NCI-H345 treated with DMSO at 0.1 percent for 48 hours (cell line): Measurements from ENCODE around the gene ORM2.
"Not testable (repeated sequence)": the region's sequence is repeated elsewhere in the genome, so short reads cannot be mapped to it uniquely, and the experiment has no call there.

Experiments used
- DNase-seq: peaks from one replicate; lab custom pipeline; 2025; ENCODE audit not compliant: unreplicated experiment; lab: John Stamatoyannopoulos, UW

ORM2 gene

DNA sequence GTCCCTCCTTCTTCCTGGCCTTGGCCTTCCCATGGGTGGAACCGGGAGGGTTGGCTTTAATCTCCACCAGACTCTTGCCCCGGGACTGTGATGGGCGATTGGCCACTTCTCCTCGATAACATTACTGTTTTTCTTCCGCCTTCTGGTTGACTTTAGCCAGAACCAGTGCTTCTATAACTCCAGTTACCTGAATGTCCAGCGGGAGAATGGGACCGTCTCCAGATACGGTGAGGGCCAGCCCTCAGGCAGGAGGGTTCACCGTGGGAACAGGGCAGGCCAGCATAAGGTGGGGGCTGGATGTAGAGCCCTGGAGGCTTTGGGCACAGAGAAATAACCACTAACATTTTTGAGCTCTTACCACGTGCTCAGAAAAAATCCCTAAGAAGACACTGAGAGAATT is 967 bp downstream of the ORM2 start:
- DNase-seq: no peak

DNA sequence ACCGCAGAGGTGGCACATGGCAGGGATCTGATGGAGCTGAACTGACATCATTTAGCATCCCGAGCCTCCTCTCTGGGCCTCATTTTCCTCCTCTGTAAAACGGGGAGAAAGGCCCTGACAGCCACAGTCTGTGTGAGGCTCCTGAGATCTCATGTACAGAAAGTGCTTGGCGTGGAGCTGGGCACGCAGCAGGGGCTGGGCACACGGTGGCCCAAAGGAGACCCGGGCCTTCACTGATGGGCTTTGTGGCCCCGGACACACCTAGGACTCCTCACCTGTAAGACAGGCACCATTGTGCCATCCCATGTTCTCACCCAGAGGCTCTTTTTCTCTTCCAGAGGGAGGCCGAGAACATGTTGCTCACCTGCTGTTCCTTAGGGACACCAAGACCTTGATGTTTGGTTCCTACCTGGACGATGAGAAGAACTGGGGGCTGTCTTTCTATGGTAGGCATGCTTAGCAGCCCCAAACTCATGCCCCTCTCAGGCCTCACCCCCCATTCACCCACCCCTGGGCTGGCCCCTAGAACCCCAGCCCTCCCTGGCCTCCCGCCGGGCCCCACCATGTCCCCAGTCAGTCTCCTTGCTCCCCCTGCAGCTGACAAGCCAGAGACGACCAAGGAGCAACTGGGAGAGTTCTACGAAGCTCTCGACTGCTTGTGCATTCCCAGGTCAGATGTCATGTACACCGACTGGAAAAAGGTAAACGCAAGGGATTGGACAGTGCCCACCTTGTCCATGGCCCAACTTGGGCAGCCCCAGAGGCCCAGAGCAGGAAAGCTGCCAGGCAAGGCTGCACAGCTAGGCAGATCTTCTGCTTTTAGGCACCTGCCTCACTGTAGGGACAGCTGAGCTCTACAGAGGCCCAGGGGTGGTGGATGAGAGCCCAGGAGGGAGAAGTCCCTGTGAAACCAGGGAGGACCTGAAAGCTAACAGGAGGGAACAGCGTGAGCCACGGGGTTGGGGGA is 1.8 kb downstream of the ORM2 start:
- not testable (repeated sequence) for DNase-seq

DNA sequence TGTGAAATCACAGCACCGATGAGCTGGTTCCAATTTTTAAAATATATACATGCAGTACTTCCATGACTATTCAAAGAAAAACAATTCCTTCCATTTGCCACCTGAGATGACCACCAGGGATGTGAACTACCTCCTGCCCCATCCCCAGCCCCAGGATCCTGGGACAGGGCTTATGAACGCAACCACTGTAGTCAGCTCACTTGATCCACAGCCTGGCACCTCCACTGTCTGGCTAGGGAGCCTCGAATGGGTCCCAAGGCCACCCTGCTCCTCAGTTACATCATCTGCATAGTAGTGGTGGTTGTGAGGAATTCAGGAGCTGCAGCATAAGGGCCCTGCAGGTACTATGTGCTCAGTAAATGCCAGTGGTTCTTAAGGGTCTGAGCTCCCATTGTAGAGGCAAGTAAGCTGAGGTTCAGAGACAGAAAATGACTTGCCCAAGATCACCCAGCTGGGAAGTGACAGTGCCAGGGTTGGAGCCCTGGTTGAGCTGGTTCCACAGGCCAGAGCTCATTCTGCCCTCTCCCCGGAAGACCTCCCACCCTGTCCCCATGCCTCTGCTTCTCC is 2.9 kb downstream of the ORM2 start:
- not testable (repeated sequence) for DNase-seq

DNA sequence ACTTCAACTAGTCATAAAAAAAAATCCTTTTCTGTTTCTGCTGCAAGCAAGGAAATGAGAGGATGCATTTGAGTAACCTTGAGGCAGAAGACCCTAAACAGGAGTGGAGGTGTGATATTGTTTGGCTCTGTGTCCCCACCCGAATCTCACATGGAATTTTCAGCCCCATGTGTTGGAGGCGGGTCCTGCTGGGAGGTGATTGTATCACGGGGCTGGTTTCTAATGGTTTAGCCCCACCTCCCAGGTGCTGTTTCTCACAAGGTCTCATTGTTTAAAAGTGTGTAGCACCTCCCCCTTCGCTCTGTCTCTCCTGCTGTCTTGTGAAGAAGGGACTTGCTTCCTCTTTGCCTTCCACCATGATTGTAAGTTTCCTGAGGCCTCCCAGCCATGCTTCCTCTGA is 4.0 kb downstream of the ORM2 start:
- DNase-seq: not testable (repeated sequence)

DNA sequence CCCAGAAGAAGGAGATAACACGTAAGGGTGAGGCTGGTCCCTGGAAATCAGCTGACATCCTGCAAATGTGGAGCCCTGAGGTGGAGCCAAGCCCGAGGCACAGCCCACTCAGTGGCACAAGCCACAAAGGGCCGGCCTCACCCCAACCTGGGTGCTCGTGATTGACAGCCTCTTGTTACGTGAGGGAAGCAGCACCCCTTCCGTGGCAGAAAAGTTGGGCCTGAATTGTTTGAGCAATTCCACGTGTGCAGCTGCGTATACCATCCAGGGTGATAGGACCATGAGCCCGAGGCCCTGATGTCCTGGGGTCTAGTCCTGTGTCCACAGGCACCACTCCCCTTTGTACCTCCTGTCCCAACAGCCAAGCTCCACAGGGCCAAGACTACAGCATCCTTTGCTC is 4.8 kb downstream of the ORM2 start:
- DNase-seq: no peak

DNA sequence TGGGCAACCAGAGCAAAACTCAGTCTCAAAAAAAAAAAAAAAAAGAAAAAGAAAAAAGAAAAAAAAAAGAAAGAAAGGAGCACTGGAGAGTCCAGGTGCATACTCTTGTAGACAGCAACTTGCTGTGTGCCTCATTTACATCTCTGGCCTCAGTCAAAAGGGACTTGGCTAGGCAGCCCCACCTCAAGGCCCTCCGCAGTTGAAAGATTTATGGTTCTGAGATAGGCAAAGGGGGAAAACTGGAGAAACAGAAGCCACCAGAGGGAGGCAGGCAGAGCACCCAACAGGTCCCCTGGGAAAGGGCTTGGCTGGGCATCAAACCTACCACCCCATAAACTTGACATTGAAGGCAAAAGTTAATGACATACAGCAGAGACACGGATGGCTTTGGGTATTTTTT is 6.1 kb downstream of the ORM2 start:
- DNase-seq: no peak

DNA sequence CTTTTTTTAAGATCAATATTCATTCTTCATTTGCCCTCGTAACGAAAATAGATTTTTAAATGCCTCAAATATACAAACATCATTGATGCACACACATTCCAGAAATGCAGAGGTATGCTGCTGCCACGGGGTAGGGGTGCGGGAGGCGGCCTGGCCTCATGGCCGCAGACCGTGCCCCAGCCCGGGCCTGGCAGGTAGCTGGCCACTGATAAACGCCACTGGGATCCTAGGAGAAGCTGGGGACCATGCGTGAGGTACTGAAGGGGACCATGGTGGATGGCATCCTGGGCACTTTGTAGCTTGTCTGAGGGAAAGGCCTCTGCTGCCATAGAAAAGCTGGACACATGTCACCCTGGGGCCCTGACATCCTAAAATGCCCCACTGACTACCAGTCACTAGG is 6.5 kb downstream of the ORM2 start:
- DNase-seq: no peak

DNA sequence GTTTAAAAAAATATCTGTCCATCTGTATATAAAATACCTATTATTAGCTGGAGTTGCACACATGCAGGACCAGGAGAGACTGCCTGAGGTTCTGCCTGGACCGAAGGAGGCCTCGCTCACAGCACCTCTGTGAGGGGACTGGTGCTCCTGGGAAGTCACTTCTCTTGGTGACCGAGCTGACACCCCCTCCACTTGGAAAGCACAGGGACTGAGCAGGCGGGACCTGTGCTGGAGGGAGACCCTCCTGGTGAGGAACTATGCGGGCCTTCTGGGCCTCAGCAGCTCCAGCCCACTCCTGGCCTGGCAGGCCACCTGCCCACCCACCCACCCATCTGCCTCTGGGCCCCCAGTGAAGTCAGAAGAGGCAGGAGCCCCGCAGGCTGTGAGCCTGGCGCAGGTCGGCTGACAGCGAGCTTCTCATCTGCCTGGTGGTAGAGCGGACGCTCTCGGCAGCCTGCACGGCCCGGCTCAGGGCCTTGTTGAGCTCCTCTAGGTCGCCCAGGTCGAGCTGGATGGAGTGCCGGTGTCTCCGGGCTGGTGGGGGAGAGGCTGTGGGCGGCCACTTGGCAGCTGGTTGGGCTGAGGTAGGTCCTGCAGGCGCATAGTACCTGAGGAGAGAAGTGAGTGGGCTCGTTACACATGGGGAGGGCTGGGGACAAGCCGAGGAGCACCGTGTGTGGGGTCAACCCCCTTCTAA is 7.2 kb downstream of the ORM2 start:
- DNase-seq: no peak

DNA sequence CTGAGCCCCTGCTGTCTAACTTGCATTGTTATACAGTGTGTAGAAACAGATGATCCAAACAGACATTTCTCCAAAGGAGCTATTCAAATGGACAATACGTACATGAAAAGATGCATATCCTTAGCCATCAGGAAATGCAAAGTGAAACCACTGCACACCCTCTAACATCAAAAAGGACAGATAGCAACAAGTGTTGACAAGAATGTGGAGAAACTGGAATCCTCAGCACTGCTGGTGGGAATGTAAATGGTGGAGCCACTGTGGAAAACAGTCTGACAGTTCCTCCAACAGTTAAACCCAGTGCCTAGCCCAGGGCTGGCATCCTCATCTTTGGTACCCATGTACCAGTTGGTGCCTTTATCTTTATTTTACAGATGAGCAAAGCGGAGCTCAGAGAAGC is 8.5 kb downstream of the ORM2 start:
- DNase-seq: no peak

DNA sequence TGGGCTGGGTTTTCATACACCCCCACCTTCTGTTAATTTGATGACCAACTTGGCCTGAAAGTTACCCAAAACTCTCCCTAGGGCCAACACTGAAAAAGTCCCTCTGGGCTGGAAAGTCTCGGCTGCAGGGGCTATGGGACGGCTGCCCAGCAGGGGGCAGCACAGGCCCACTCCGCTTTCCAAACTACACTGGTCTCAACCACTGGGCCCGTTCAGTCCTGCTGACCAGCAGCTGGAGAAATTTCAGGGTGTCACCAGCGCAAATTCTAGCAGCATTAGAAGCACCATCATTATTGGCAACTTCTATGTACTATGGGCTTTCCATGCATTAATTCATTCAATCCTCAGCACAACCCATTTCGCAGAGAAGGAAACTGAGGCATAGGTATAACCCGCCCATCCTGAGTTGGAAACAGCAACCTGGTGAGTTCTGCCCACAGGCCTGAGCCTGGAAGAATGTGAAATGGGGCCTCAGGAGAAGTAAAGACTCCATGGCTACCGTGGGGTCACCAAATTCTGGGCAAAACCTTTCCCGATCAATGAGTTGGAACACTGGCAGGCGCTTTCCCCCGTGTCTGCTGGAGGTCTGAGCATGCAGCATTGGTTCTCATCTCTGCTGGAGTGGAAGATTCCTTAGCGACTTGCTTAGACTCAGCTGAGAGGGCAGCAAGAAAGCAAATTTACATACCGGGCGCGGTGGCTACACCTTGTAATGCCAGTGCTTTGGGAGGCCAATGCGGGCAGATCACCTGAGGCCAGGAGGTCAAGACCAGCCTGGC is 9.7 kb downstream of the ORM2 start:
- no peak for DNase-seq

DNA sequence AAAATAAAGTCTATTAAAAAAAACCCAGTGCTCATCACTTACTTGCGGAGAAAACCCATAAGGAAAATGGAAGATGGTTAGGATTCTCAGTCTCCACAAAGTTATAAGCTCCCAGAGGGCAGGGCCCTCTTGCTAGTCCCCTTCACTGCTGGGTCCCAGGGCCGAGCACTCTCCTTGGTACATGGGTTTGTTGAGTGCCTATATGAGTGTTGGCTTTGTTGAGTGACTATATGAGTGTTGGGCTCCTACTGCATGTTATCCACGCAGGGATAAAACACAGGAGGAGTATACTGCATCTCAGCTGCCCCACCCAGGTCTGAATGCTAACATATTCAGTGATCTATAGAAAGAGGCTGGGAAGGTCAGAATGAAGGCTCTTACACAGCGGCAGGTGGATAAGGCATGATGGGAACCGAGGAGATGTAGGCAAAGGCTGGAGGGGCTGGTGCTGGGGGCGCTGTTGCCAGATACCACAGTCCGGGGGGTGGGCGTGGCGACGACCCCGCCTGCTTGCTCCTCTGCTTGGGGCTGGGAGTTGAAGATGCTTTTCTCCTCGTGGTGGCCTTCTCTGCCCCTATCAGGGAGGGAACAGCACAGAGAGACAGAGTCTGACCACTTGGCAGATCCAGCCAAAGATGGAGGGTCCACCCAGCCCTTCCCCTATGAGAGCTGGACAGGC is 11.6 kb downstream of the ORM2 start:
- no peak for DNase-seq

DNA sequence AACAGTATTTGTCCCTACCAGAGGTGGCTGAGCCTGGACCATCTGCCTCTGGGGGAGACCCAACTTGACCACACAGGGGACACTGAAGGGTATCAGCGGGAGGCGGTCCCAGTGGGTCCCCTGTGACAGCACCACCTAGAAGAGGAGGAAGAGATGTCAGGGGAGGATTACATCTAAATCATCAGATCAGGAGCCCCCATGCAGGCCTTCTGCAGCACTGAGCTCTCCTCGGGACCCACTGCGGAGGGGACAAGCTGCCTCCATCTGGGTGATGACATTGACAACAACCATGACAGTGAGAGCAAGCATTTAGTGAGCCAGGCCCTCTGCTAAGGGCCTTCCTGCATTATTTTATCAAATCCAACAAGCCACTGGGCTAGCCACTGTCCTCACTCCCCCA is 12.3 kb downstream of the ORM2 start:
- DNase-seq: no peak

DNA sequence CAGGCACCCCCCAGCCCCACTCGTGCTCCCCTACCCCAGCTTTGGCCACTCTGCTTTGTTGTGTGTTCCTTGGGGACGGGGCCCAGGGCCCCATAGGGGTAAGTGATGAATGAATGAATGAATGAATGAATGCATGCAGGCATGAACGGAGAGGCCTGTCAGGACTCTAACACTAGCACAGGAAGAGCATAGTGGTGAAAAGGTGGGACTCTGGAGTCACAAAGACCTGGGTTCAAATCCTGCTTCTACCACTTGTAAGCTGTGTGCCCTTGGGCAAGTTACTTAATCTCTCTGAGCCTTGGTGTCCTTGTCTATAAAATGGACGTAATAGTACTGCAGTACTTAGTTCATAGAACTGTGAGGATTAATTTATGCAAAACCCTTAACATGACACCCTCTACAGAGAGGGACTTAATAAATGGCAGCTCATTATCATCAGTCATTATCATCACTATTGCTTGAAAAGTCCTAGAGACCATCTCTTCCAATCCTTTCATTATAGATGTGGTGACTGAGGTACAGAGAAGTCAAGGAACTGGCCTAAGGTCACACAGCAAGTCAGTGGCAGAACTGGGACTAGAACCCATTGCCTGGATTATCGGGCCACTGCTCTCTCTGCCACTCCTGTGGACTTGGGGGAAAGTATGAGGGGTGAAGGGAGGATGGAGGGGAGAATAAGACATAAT is 13.2 kb downstream of the ORM2 start:
- DNase-seq: no peak

DNA sequence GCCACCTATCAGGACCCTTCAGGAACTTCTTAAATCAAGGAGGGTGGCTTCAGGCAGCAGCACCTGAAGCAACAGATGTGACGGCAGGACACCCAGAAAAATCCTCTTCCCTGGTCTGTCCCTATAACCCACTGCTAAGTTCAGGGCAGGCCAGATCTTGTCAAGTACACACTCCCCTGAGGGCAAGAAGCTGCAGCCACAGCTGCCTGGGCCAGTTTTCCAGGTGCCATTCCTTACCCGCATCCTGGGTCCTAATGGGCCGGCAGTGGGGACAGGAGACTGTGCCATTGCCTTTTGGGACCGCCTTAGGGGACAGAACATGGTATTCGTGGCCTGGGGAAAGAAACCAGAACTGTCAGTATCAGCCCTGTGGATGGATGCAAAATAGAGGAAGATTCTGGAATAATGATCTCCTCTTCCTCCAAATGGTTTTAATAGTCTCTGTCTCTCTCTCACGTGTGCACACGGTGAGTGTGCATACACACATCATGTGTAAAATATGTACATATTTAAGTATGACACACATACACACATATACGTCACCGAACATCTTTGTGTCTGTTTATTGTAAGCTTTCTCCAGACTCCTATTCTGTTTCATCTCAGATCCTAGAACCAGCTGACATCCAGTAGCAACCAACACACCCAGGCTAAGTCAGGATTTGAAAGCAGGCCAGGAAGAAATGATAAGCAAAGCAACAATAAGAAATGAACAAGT is 14.0 kb downstream of the ORM2 start:
- DNase-seq: no peak

DNA sequence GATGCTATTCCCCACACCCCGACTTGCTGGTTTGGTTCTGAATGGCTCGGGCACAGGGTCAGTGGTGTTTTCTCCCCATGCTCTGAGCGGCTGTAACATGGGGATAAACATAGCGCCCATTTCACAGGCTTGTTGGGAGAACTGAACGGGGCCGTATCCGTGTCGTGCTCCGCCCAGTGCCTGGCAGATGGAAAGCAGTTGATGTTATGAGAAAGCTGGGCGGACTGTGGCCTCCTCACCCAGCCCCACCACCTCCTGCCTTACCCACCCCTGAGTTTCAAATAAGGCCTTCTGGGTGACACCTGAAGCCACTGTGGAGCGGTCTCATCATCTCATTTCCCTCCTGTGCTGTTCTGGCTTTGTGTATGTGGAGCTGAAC is 14.5 kb downstream of the ORM2 start:
- no peak for DNase-seq

DNA sequence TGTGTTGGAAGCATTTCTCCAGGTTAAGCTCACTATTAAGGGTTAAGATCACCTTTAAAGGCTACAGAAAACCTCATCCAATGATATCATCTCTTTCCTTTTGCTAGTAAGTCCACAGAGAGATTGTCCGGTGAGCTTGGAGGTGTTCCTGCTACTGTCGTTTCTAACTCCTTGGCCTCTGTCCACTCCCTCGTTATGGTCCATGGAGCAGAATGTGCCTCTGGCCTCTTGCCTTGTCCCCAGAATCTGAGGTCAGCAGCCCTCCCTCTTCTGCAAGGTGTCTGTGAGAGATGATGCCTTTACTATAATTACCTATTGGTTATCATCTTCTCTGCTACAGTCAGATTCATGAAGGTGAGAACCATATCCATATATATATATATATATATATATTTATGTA is 15.0 kb downstream of the ORM2 start:
- DNase-seq: no peak

DNA sequence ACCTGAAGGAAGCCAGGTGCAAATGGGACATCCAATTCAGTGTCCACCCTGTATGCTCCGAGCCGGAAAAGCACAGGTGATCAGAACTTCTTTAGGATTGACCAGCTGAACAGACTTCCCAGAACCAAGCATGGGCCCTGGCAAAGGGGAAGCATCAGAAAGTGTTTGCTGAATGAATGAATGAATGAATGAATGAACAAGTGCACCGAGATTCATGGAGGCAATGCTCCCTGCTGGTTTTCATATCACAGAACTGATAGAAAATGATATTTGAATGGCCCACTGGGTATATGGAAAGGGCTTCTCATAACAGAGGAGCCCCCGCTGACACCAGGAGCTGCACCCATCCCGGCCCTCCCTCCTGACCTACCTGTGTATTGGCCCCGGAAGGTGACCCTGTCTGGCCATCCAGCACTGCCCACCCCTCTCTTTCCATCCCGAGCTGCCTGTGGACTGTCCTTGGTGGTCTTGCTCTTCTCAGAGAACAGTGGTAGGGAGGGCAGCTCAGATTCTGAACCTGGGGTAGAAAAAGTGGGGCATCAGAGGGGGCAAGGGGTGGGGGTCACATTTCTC is 15.9 kb downstream of the ORM2 start:
- no peak for DNase-seq

DNA sequence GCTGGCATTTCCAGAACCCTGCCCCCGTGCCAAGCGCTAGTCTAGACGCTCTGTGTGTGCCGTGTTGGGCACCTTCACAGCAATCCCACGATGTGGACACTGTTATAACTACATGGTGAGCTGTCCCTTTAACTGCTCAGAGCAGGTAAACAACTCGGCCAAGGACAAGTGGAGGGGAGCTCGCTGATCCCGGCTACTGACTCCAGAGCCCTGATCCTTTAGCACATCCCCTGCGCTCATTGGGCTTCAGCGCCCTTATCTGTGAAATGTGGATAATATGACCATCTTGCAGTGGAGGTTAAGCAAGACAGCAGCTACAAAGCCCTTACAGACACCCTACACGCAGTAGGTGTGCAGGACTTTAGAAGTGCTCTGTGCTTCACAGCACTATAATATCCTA is 16.5 kb downstream of the ORM2 start:
- DNase-seq: no peak

DNA sequence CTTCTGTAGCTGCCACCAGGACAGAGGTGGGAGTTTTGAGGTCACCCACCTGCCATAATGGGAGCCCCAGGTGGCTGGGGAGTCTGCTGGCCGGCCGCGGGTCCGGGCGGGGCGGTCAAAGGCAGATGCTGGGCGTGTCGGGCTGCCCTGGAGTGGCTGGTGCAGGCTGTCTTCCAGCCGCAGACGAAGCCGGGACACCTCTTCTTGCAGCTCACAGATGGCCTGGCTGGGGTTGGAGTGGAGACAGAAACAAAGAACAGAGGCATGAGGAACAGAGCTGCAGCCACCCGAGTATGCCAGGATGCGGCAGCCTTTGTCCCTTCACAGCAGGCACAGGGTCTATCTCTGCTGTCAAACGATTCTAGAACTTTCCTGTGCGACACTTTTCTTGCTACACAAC is 18.0 kb downstream of the ORM2 start:
- no peak for DNase-seq
